ENCODE results near the gene LACTB.
A peak's percentile ranks its signal among the peaks of the same experiment; 100 is the strongest.

DNA sequence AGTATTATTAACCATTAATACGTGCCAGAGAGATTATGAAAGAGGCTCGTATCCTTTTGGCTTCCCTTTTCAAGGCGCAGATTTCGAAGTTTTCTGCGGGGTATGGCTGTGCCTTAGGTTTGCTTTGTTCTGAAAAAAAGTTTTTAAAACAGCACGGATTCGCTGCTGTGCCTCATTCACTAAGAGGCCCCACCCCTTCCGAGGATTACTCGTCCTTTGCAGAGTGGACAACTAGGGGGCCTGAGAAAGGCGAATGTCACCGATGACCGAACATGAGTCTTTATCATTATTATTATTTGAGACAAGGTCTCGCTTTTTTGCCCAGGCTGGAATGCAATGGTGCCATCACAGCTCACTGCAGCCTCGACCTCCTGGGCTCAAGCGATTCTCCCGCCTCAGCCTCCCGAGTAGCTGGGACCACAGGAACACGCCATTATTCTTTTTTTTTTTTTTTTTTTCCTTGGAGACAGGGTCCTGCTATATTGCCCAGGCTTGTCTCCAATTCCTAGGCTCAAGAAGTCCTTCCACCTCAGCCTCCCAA lies 36.3 kb downstream of the LACTB start:
- peak in 2 of 6 experiments; percentile 19 to 25 for TF ChIP-seq CTCF (IDR thresholded peaks at IDR 0.05)
- no peak for TF ChIP-seq POLR2A (IDR thresholded peaks at IDR 0.05)

All from Peyer's patch (tissue), 4 donors.